GM23338 (cell line): ENCODE results near the gene HP.

Source experiments
- CREB1 ChIP-seq: fragments of 250-450 bp; sonication (Bioruptor Pico); IDR thresholded peaks from 2 replicates; pipeline ENCODE4 v1.5.0; 2020; ENCODE audit warnings: low read depth, mild to moderate bottlenecking, moderate library complexity
- EZH2 ChIP-seq: fragments of 200-600 bp; sonication (generic); IDR thresholded peaks from one replicate; pipeline ENCODE4 v1.8.0; 2017; ENCODE audit warnings: antibody characterized with exemption, mild to moderate bottlenecking, low read depth; ENCODE audit not compliant: unreplicated experiment
- EZH2phosphoT487 ChIP-seq: fragments of 200-600 bp; sonication (generic); IDR thresholded peaks from one replicate; pipeline ENCODE4 v1.8.1; 2018; ENCODE audit warnings: antibody characterized with exemption; ENCODE audit not compliant: unreplicated experiment
- TF ChIP-seq, protein P1 (sequence below), 2 experiments: fragments of 200-600 bp in 1 of 2; sonication (generic) in 1 of 2; conservative IDR thresholded peaks; 2 replicates each; pipeline versions ENCODE4 v1.5.1 to v1.6.1; 2016 to 2017; ENCODE audit warnings: antibody characterized with exemption in 2 of 2, low read depth in 2 of 2, mild to moderate bottlenecking in 2 of 2, moderate library complexity in 1 of 2
- TF ChIP-seq, protein P2 (sequence below): IDR thresholded peaks from one replicate; pipeline ENCODE4 v1.6.1; 2018; ENCODE audit warnings: antibody characterized with exemption; ENCODE audit not compliant: unreplicated experiment

DNA sequence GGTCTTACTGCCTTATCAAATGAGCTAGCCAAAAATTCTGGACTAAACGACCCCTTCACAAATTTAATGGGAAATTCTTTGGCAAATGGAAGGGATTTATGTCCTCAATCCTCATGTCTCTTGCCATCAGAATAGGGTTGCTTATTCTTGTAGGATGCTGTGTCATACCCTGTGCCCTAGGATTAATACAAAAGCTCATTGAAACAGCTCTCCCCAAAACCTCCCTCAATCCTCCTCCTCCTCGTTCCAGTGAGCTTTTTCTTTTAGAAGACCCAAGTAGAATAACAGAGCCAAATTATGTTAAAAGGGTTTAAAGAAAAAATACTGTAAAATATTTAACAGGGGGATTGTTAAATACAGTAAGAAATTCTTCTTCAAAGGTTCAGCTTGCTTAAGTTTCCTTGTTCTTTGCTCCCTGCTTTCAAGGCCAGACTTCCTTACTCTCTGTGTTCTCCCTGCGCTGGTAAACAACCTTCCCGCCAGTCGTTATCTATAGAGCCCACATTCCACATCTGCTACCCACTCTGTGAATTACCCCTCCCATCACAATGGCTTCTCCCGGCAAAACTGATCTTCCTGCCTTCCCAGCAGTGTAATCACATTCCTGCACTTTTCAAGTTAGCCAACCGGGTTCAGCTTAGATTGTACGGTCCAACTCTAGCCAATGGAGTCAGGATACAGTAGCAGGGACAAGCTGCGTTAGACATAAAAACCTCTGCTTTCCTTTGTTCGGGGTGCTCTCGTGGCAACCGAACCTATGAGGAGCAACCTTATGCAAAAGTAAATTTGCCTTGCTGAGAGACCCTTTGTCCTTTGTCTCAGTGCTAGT lies 18.4 kb downstream of the HP start:
- TF ChIP-seq EZH2 = no peak
- TF ChIP-seq, protein P1, sequence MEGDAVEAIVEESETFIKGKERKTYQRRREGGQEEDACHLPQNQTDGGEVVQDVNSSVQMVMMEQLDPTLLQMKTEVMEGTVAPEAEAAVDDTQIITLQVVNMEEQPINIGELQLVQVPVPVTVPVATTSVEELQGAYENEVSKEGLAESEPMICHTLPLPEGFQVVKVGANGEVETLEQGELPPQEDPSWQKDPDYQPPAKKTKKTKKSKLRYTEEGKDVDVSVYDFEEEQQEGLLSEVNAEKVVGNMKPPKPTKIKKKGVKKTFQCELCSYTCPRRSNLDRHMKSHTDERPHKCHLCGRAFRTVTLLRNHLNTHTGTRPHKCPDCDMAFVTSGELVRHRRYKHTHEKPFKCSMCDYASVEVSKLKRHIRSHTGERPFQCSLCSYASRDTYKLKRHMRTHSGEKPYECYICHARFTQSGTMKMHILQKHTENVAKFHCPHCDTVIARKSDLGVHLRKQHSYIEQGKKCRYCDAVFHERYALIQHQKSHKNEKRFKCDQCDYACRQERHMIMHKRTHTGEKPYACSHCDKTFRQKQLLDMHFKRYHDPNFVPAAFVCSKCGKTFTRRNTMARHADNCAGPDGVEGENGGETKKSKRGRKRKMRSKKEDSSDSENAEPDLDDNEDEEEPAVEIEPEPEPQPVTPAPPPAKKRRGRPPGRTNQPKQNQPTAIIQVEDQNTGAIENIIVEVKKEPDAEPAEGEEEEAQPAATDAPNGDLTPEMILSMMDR (conservative IDR thresholded peaks at IDR 0.05; ENCODE audit: low read depth in 2 of 2) = no peak
- TF ChIP-seq CREB1 = no peak
- no peak for TF ChIP-seq EZH2phosphoT487
- TF ChIP-seq, protein P2, sequence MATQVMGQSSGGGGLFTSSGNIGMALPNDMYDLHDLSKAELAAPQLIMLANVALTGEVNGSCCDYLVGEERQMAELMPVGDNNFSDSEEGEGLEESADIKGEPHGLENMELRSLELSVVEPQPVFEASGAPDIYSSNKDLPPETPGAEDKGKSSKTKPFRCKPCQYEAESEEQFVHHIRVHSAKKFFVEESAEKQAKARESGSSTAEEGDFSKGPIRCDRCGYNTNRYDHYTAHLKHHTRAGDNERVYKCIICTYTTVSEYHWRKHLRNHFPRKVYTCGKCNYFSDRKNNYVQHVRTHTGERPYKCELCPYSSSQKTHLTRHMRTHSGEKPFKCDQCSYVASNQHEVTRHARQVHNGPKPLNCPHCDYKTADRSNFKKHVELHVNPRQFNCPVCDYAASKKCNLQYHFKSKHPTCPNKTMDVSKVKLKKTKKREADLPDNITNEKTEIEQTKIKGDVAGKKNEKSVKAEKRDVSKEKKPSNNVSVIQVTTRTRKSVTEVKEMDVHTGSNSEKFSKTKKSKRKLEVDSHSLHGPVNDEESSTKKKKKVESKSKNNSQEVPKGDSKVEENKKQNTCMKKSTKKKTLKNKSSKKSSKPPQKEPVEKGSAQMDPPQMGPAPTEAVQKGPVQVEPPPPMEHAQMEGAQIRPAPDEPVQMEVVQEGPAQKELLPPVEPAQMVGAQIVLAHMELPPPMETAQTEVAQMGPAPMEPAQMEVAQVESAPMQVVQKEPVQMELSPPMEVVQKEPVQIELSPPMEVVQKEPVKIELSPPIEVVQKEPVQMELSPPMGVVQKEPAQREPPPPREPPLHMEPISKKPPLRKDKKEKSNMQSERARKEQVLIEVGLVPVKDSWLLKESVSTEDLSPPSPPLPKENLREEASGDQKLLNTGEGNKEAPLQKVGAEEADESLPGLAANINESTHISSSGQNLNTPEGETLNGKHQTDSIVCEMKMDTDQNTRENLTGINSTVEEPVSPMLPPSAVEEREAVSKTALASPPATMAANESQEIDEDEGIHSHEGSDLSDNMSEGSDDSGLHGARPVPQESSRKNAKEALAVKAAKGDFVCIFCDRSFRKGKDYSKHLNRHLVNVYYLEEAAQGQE = no peak
